SKM-1 treated with dmso at 0.1 percent for 144 hours (cell line): ENCODE results near the gene KIAA1217.
"Not testable (repeated sequence)": the region's sequence is repeated elsewhere in the genome, so short reads cannot be mapped to it uniquely, and the experiment has no call there.

Experiments
- DNase-seq: peaks from one replicate; lab custom pipeline; 2025; ENCODE audit not compliant: unreplicated experiment; lab: John Stamatoyannopoulos, UW

The KIAA1217 gene

GRCh38 chr10:24434961-24435360, 226.0 kb downstream of the KIAA1217 start:
- no peak for DNase-seq

- no peak for DNase-seq
Observed at GRCh38 chr10:24435374-24435773, 226.4 kb downstream of the KIAA1217 start.

- no peak for DNase-seq
Observed at GRCh38 chr10:24437302-24437701, 228.4 kb downstream of the KIAA1217 start.

GRCh38 chr10:24438800-24439199, 229.9 kb downstream of the KIAA1217 start:
- no peak for DNase-seq

- DNase-seq = no peak
Observed at GRCh38 chr10:24439935-24440334, 231.0 kb downstream of the KIAA1217 start.

GRCh38 chr10:24440817-24441797, 232.2 kb downstream of the KIAA1217 start:
- DNase-seq = no peak

- no peak for DNase-seq
Observed at GRCh38 chr10:24442234-24442633, 233.3 kb downstream of the KIAA1217 start.

GRCh38 chr10:24442641-24443174, 233.8 kb downstream of the KIAA1217 start:
- DNase-seq = not testable (repeated sequence)

- DNase-seq = no peak
Observed at GRCh38 chr10:24444337-24444736, 235.4 kb downstream of the KIAA1217 start.

- not testable (repeated sequence) for DNase-seq
Observed at GRCh38 chr10:24445958-24446357, 237.0 kb downstream of the KIAA1217 start.

GRCh38 chr10:24446739-24447138, 237.8 kb downstream of the KIAA1217 start:
- no peak for DNase-seq

GRCh38 chr10:24448351-24448999, 239.5 kb downstream of the KIAA1217 start:
- DNase-seq = no peak

GRCh38 chr10:24449321-24449740, 240.4 kb downstream of the KIAA1217 start:
- no peak for DNase-seq

GRCh38 chr10:24449769-24450310, 240.9 kb downstream of the KIAA1217 start:
- DNase-seq = no peak

- no peak for DNase-seq
Observed at GRCh38 chr10:24451325-24451820, 242.4 kb downstream of the KIAA1217 start.

GRCh38 chr10:24452030-24452429, 243.1 kb downstream of the KIAA1217 start:
- DNase-seq = no peak

GRCh38 chr10:24453404-24453830, 244.5 kb downstream of the KIAA1217 start:
- no peak for DNase-seq

GRCh38 chr10:24453973-24454372, 245.0 kb downstream of the KIAA1217 start:
- no peak for DNase-seq

- DNase-seq = no peak
Observed at GRCh38 chr10:24455447-24455846, 246.5 kb downstream of the KIAA1217 start.

GRCh38 chr10:24456322-24456721, 247.4 kb downstream of the KIAA1217 start:
- DNase-seq = no peak

- DNase-seq = no peak
Observed at GRCh38 chr10:24457661-24458318, 248.9 kb downstream of the KIAA1217 start.
